HepG2 (cell line): ENCODE results near the gene PTK7. TPM values are rescaled to one million over a fixed set of nuclear protein-coding genes. Genes with fewer than 3 reads are reported as not detected.

ENCODE experiments used
- EP300 ChIP-seq, 3 experiments: sonication (generic) in 1 of 3; formaldehyde crosslinking in 1 of 3; IDR thresholded peaks; 2 replicates each; pipeline versions ENCODE4 v1.5.1 to v1.6.1; 2011 to 2020; ENCODE audit warnings: low read depth in 2 of 3, low read length in 2 of 3, borderline replicate concordance in 1 of 3, improper control_type of control experiment in 1 of 3, mild to moderate bottlenecking in 1 of 3, missing genetic modification reagents in 1 of 3, moderate library complexity in 1 of 3
- GFI1 ChIP-seq: sonication (generic); formaldehyde crosslinking; IDR thresholded peaks from 2 replicates; pipeline ENCODE4 v1.5.0; 2020; ENCODE audit warnings: missing genetic modification reagents, mild to moderate bottlenecking, borderline replicate concordance
- NFATC3 ChIP-seq: sonication (generic); formaldehyde crosslinking; IDR thresholded peaks from 2 replicates; pipeline ENCODE4 v1.5.1; 2020; ENCODE audit warnings: mild to moderate bottlenecking, missing genetic modification reagents
- NFKBIZ ChIP-seq: IDR thresholded peaks from 2 replicates; pipeline ENCODE4 v1.6.1; 2018; ENCODE audit warnings: missing genetic modification reagents, missing compliant biosample characterization
- NONO ChIP-seq, 2 experiments: fragments of 450-650 bp in 1 of 2; sonication (generic) in 1 of 2; formaldehyde crosslinking in 1 of 2; IDR thresholded peaks in 1 of 2; conservative IDR thresholded peaks in 1 of 2; 2 replicates each; pipeline versions ENCODE4 v1.6.1 to v1.8.0; 2017 to 2022; ENCODE audit warnings: mild to moderate bottlenecking in 1 of 2, missing genetic modification reagents in 1 of 2, moderate library complexity in 1 of 2
- SALL1 ChIP-seq: sonication (generic); formaldehyde crosslinking; IDR thresholded peaks from 2 replicates; pipeline ENCODE4 v1.8.0; 2022; ENCODE audit warnings: mild to moderate bottlenecking, missing genetic modification reagents
- YEATS2 ChIP-seq: sonication (generic); formaldehyde crosslinking; IDR thresholded peaks from 2 replicates; pipeline ENCODE4 v1.4.0; 2020; ENCODE audit warnings: missing genetic modification reagents, borderline replicate concordance
- ZNF18 ChIP-seq: sonication (generic); formaldehyde crosslinking; IDR thresholded peaks from 2 replicates; pipeline ENCODE4 v1.8.0; 2022; ENCODE audit warnings: mild to moderate bottlenecking, missing genetic modification reagents; ENCODE audit not compliant: insufficient replicate concordance
- ZNF234 ChIP-seq: sonication (generic); formaldehyde crosslinking; conservative IDR thresholded peaks from 2 replicates; pipeline ENCODE4 v1.5.1; 2020; ENCODE audit warnings: mild to moderate bottlenecking, missing genetic modification reagents
- ZNF367 ChIP-seq: sonication (generic); formaldehyde crosslinking; IDR thresholded peaks from 2 replicates; pipeline ENCODE4 v1.4.0; 2020; ENCODE audit warnings: missing genetic modification reagents, borderline replicate concordance
- ZNF44 ChIP-seq: sonication (generic); formaldehyde crosslinking; IDR thresholded peaks from 2 replicates; pipeline ENCODE4 v1.5.1; 2020; ENCODE audit warnings: mild to moderate bottlenecking, missing genetic modification reagents
- ZNF605 ChIP-seq: sonication (generic); formaldehyde crosslinking; IDR thresholded peaks from 2 replicates; pipeline ENCODE4 v1.8.0; 2022; ENCODE audit warnings: mild to moderate bottlenecking, missing genetic modification reagents
- ZNF616 ChIP-seq: sonication (generic); formaldehyde crosslinking; IDR thresholded peaks from 2 replicates; pipeline ENCODE4 v1.5.0; 2020; ENCODE audit warnings: low read depth, mild to moderate bottlenecking, missing genetic modification reagents
- ZNF713 ChIP-seq: sonication (generic); formaldehyde crosslinking; IDR thresholded peaks from 2 replicates; pipeline ENCODE4 v1.4.0; 2020; ENCODE audit warnings: mild to moderate bottlenecking, missing genetic modification reagents
- ZNF775 ChIP-seq: sonication (generic); formaldehyde crosslinking; IDR thresholded peaks from 2 replicates; pipeline ENCODE4 v1.4.0; 2020; ENCODE audit warnings: missing genetic modification reagents, mild to moderate bottlenecking, moderate library complexity, borderline replicate concordance
- ZNF839 ChIP-seq: sonication (generic); formaldehyde crosslinking; IDR thresholded peaks from 2 replicates; pipeline ENCODE4 v1.4.0; 2020; ENCODE audit warnings: missing genetic modification reagents, mild to moderate bottlenecking, borderline replicate concordance
- ZSCAN22 ChIP-seq: sonication (generic); formaldehyde crosslinking; IDR thresholded peaks from 2 replicates; pipeline ENCODE4 v1.4.0; 2020; ENCODE audit warnings: mild to moderate bottlenecking, missing genetic modification reagents
- polyA plus RNA-seq, 8 experiments: library from polyadenylated mRNA; depleted of rRNA in 3 of 8; stranded (reverse) in 7 of 8; unstranded in 1 of 8; fragments of >200 nt; fragmentation: Illumina TruSeq in 4 of 8; extraction: Trizol in 4 of 8; gene quantifications; 2 replicates each; pipeline versions ENCODE4 v1.2.1 to v1.2.3, GENCODE V29; 2011 to 2016; ENCODE audit warnings: low read depth in 4 of 8, missing spikeins in 1 of 8, mixed read lengths in 1 of 8; ENCODE audit not compliant: insufficient read depth in 1 of 8
- total RNA-seq, 5 experiments: library from RNA; depleted of rRNA; stranded (reverse); fragments of >200 nt; fragmentation: Illumina TruSeq; extraction: Trizol; gene quantifications; 2 replicates each; pipeline ENCODE4 v1.2.3, GENCODE V29; 2016; ENCODE audit warnings: low read depth in 1 of 5
- TF ChIP-seq, protein P1 (sequence below): sonication (generic); formaldehyde crosslinking; IDR thresholded peaks from 2 replicates; pipeline ENCODE4 v1.4.0; 2020; ENCODE audit warnings: missing genetic modification reagents
- TF ChIP-seq, protein P2 (sequence below): sonication (generic); formaldehyde crosslinking; IDR thresholded peaks from 2 replicates; pipeline ENCODE4 v1.4.0; 2020; ENCODE audit warnings: missing genetic modification reagents, borderline replicate concordance

Gene PTK7
- total and polyA plus RNA-seq, 2 of the 13 experiments (the other 11 are each of a cell fraction or from before 2014, with no cell fraction given) = 98.5 to 99.8 TPM

GRCh38 chr6:43181942-43182860 lies 106.1 kb downstream of the PTK7 start, which contains the start of gene CUL9 (continued):
- TF ChIP-seq, protein P1, sequence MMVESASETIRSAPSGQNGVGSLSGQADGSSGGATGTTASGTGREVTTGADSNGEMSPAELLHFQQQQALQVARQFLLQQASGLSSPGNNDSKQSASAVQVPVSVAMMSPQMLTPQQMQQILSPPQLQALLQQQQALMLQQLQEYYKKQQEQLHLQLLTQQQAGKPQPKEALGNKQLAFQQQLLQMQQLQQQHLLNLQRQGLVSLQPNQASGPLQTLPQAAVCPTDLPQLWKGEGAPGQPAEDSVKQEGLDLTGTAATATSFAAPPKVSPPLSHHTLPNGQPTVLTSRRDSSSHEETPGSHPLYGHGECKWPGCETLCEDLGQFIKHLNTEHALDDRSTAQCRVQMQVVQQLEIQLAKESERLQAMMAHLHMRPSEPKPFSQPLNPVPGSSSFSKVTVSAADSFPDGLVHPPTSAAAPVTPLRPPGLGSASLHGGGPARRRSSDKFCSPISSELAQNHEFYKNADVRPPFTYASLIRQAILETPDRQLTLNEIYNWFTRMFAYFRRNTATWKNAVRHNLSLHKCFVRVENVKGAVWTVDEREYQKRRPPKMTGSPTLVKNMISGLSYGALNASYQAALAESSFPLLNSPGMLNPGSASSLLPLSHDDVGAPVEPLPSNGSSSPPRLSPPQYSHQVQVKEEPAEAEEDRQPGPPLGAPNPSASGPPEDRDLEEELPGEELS = peak; percentile 46; the same call in 1 of the 2 replicates
- TF ChIP-seq ZNF18 (no peak), NONO (IDR thresholded peaks at IDR 0.05) (no peak), NONO (CRISPR knock-in tag; conservative IDR thresholded peaks at IDR 0.05) (peak; percentile 95), NFATC3 (CRISPR knock-in tag) (no peak), GFI1 (no peak), ZNF713 (CRISPR knock-in tag) (no peak; the same call in 1 of the 2 replicates), ZNF616 (CRISPR knock-in tag) (peak; percentile 62; the same call in 1 of the 2 replicates), ZNF44 (CRISPR knock-in tag) (0 out of 2 replicates have a peak, but pooled peaks have one; percentile 71), YEATS2 (CRISPR knock-in tag) (peak; percentile 98), ZNF234 (no peak), ZSCAN22 (CRISPR knock-in tag) (peak; percentile 46; the same call in 1 of the 2 replicates), SALL1 (CRISPR knock-in tag) (peak; percentile 88), ZNF605 (CRISPR knock-in tag) (peak; percentile 78), ZNF839 (CRISPR knock-in tag) (no peak; the same call in 1 of the 2 replicates), ZNF775 (CRISPR knock-in tag) (peak; percentile 68; the same call in 1 of the 2 replicates), NFKBIZ (CRISPR knock-in tag) (peak; percentile 87), ZNF367 (CRISPR knock-in tag) (no peak), EP300 (IDR thresholded peaks at IDR 0.05; ENCODE audit: low read depth in 2 of 2, low read length in 2 of 2) (peak in 1 of 2 experiments; percentile 23; a peak in 1 of 4 replicates), EP300 (CRISPR knock-in tag; IDR thresholded peaks at IDR 0.05; ENCODE audit: borderline replicate concordance) (peak; percentile 59)
- TF ChIP-seq, protein P2, sequence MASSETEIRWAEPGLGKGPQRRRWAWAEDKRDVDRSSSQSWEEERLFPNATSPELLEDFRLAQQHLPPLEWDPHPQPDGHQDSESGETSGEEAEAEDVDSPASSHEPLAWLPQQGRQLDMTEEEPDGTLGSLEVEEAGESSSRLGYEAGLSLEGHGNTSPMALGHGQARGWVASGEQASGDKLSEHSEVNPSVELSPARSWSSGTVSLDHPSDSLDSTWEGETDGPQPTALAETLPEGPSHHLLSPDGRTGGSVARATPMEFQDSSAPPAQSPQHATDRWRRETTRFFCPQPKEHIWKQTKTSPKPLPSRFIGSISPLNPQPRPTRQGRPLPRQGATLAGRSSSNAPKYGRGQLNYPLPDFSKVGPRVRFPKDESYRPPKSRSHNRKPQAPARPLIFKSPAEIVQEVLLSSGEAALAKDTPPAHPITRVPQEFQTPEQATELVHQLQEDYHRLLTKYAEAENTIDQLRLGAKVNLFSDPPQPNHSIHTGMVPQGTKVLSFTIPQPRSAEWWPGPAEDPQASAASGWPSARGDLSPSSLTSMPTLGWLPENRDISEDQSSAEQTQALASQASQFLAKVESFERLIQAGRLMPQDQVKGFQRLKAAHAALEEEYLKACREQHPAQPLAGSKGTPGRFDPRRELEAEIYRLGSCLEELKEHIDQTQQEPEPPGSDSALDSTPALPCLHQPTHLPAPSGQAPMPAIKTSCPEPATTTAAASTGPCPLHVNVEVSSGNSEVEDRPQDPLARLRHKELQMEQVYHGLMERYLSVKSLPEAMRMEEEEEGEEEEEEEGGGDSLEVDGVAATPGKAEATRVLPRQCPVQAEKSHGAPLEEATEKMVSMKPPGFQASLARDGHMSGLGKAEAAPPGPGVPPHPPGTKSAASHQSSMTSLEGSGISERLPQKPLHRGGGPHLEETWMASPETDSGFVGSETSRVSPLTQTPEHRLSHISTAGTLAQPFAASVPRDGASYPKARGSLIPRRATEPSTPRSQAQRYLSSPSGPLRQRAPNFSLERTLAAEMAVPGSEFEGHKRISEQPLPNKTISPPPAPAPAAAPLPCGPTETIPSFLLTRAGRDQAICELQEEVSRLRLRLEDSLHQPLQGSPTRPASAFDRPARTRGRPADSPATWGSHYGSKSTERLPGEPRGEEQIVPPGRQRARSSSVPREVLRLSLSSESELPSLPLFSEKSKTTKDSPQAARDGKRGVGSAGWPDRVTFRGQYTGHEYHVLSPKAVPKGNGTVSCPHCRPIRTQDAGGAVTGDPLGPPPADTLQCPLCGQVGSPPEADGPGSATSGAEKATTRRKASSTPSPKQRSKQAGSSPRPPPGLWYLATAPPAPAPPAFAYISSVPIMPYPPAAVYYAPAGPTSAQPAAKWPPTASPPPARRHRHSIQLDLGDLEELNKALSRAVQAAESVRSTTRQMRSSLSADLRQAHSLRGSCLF (CRISPR knock-in tag) = no peak
